H9 (cell line): ENCODE results near the gene KRTAP12-2. TPM values are rescaled to one million over a fixed set of nuclear protein-coding genes. Genes with fewer than 3 reads are reported as not detected.

Experiments
- DNase-seq: peaks from one replicate; pipeline ENCODE4 v3.0.0-alpha.2; 2017
- H2AFZ ChIP-seq: one replicate; pipeline ENCODE4 v1.6.1; 2013; ENCODE audit warnings: mild to moderate bottlenecking, low read length, control low read depth, moderate library complexity
- H2AK5ac ChIP-seq: 2 replicates; pipeline ENCODE4 v1.6.1; 2013; ENCODE audit warnings: low read length, control low read depth, mixed read lengths; ENCODE audit not compliant: insufficient read length
- H2BK120ac ChIP-seq: one replicate; pipeline ENCODE4 v1.6.1; 2013; ENCODE audit warnings: low read depth, mild to moderate bottlenecking, low read length, control low read depth, inconsistent platforms; ENCODE audit not compliant: poor library complexity, severe bottlenecking
- H2BK12ac ChIP-seq: 2 replicates; pipeline ENCODE4 v1.6.1; 2013; ENCODE audit warnings: low read length, control low read depth, mixed read lengths, low read depth; ENCODE audit not compliant: insufficient read length
- H2BK15ac ChIP-seq: 2 replicates; pipeline ENCODE4 v1.6.1; 2013; ENCODE audit warnings: low read depth, low read length, control low read depth
- H2BK20ac ChIP-seq: one replicate; pipeline ENCODE4 v1.6.1; 2013; ENCODE audit warnings: low read depth, mild to moderate bottlenecking, low read length, control low read depth, inconsistent platforms; ENCODE audit not compliant: poor library complexity, severe bottlenecking
- H2BK5ac ChIP-seq: 2 replicates; pipeline ENCODE4 v1.6.1; 2013; ENCODE audit warnings: low read length, control low read depth, mixed read lengths; ENCODE audit not compliant: insufficient read length
- H3K14ac ChIP-seq: 2 replicates; pipeline ENCODE4 v1.6.1; 2013; ENCODE audit warnings: low read length, control low read depth; ENCODE audit not compliant: insufficient read depth
- H3K18ac ChIP-seq: 2 replicates; pipeline ENCODE4 v1.6.1; 2013; ENCODE audit warnings: low read depth, mild to moderate bottlenecking, mixed read lengths, low read length, control low read depth; ENCODE audit not compliant: insufficient read length
- H3K23ac ChIP-seq: 2 replicates; pipeline ENCODE4 v1.6.1; 2013; ENCODE audit warnings: low read length, control low read depth, mixed read lengths, low read depth; ENCODE audit not compliant: insufficient read length
- H3K23me2 ChIP-seq: 2 replicates; pipeline ENCODE4 v1.6.1; 2013; ENCODE audit warnings: low read depth, mild to moderate bottlenecking, mixed read lengths, low read length, control low read depth; ENCODE audit not compliant: insufficient read length, poor library complexity, severe bottlenecking
- H3K27ac ChIP-seq: 2 replicates; pipeline ENCODE4 v1.5.1; 2013; ENCODE audit warnings: low read length, control low read depth, mixed read lengths, low read depth; ENCODE audit not compliant: insufficient read length
- H3K27me3 ChIP-seq: 2 replicates; pipeline ENCODE4 v1.6.1; 2013; ENCODE audit warnings: low read length, control low read depth, inconsistent platforms; ENCODE audit not compliant: insufficient read depth
- H3K4ac ChIP-seq: 2 replicates; pipeline ENCODE4 v1.6.1; 2013; ENCODE audit warnings: low read depth, mild to moderate bottlenecking, control low read depth, inconsistent platforms, low read length, moderate library complexity
- H3K4me1 ChIP-seq: 2 replicates; pipeline ENCODE4 v1.6.1; 2013; ENCODE audit warnings: low read length, control low read depth, inconsistent platforms; ENCODE audit not compliant: insufficient read depth
- H3K4me2 ChIP-seq: 2 replicates; pipeline ENCODE4 v1.6.1; 2013; ENCODE audit warnings: low read length, control low read depth, mixed read lengths; ENCODE audit not compliant: insufficient read length, insufficient read depth
- H3K56ac ChIP-seq: 2 replicates; pipeline ENCODE4 v1.6.1; 2013; ENCODE audit warnings: low read depth, mild to moderate bottlenecking, mixed read lengths, low read length, control low read depth; ENCODE audit not compliant: insufficient read length
- H3K79me1 ChIP-seq: 2 replicates; pipeline ENCODE4 v1.6.1; 2013; ENCODE audit warnings: low read depth, mild to moderate bottlenecking, moderate library complexity, low read length, control low read depth, inconsistent platforms; ENCODE audit not compliant: insufficient read depth, poor library complexity, severe bottlenecking
- H3K79me2 ChIP-seq: 2 replicates; pipeline ENCODE4 v1.6.1; 2013; ENCODE audit warnings: low read length, control low read depth, inconsistent platforms; ENCODE audit not compliant: insufficient read depth
- H3K9ac ChIP-seq: 2 replicates; pipeline ENCODE4 v1.6.1; 2013; ENCODE audit warnings: low read length, control low read depth, mixed read lengths; ENCODE audit not compliant: insufficient read length; ENCODE audit errors: extremely low read depth
- H3K9me3 ChIP-seq: one replicate; pipeline ENCODE4 v1.6.1; 2013; ENCODE audit warnings: low read depth, low read length, inconsistent platforms; ENCODE audit not compliant: control insufficient read depth
- H3T11ph ChIP-seq: one replicate; pipeline ENCODE4 v1.6.1; 2013; ENCODE audit warnings: mild to moderate bottlenecking, low read length, control low read depth, inconsistent platforms
- H4K20me1 ChIP-seq: one replicate; pipeline ENCODE4 v1.6.1; 2013; ENCODE audit not compliant: control insufficient read depth, insufficient read length, insufficient read depth
- H4K5ac ChIP-seq: 2 replicates; pipeline ENCODE4 v1.6.1; 2013; ENCODE audit warnings: low read depth, mild to moderate bottlenecking, mixed read lengths, low read length, control low read depth; ENCODE audit not compliant: insufficient read length
- H4K8ac ChIP-seq: replicated peaks from 2 replicates; pipeline ENCODE4 v1.6.1; 2013; ENCODE audit warnings: low read length, control low read depth, mixed read lengths, low read depth; ENCODE audit not compliant: insufficient read length
- H4K91ac ChIP-seq: 2 replicates; pipeline ENCODE4 v1.6.1; 2013; ENCODE audit warnings: low read depth, mild to moderate bottlenecking, moderate library complexity, mixed read lengths, low read length, control low read depth; ENCODE audit not compliant: insufficient read length
- H3K27ac Mint-ChIP-seq, 3 experiments: 2 replicates in 2 of 3; 3 replicates in 1 of 3; pipeline ENCODE4 v1.8.0; 2020 to 2021; ENCODE audit warnings: mixed read lengths in 3 of 3, mild to moderate bottlenecking in 1 of 3, moderate library complexity in 1 of 3
- H3K27me3 Mint-ChIP-seq: 2 replicates; pipeline ENCODE4 v1.8.0; 2021; ENCODE audit warnings: low read depth, mild to moderate bottlenecking, moderate library complexity, mixed read lengths
- H3K36me3 Mint-ChIP-seq, 3 experiments: 2 replicates in 2 of 3; 3 replicates in 1 of 3; pipeline ENCODE4 v1.8.0; 2020 to 2021; ENCODE audit warnings: low read depth in 3 of 3, mixed read lengths in 3 of 3; ENCODE audit not compliant: insufficient read depth in 1 of 3
- H3K4me1 Mint-ChIP-seq, 2 experiments: 2 replicates each; pipeline ENCODE4 v1.8.0; 2020; ENCODE audit warnings: mixed read lengths in 2 of 2
- H3K4me3 Mint-ChIP-seq, 2 experiments: 2 replicates in 1 of 2; 3 replicates in 1 of 2; pipeline ENCODE4 v1.8.0; 2020 to 2021; ENCODE audit warnings: mild to moderate bottlenecking in 2 of 2, mixed read lengths in 2 of 2, moderate library complexity in 1 of 2
- H3K9me3 Mint-ChIP-seq, 2 experiments: 2 replicates in 1 of 2; 3 replicates in 1 of 2; pipeline ENCODE4 v1.8.0; 2020; ENCODE audit warnings: mild to moderate bottlenecking in 2 of 2, mixed read lengths in 2 of 2, moderate library complexity in 1 of 2
- WGBS: extraction: QIAGEN DNeasy Blood & Tissue Kit; methylation state at CpG from one replicate; pipeline ENCODE4 v1.1.7; 2013; ENCODE audit warnings: missing lambda C conversion rate, low lambda C conversion rate, mixed read lengths; ENCODE audit not compliant: insufficient read length; ENCODE audit errors: extremely low coverage; 5-methylcytosine and 5-hydroxymethylcytosine counted together
- total RNA-seq: library from RNA; stranded (reverse); gene quantifications from 2 replicates; pipeline ENCODE4 v1.2.1, GENCODE V29; 2021
- TF ChIP-seq, protein P1 (sequence below): fragments of 200-600 bp; sonication (generic); conservative IDR thresholded peaks from 3 replicates; pipeline ENCODE4 v1.8.0; 2021; ENCODE audit warnings: antibody characterized with exemption, mild to moderate bottlenecking

KRTAP12-2 gene
- total RNA-seq, 1 experiment from 2014 or later = not detected

- Histone ChIP-seq H2BK15ac (no peak overlapping the region), H3K27ac (no peak overlapping the region), H3K14ac (no peak overlapping the region), H2BK12ac (no peak overlapping the region), H3T11ph (no peak overlapping the region), H3K4me1 (no peaks in the 10 kb centered on the region), H2BK120ac (no peak overlapping the region), H3K4me2 (no peak overlapping the region), H3K23ac (no peak overlapping the region), H3K27me3 (no peaks in the 10 kb centered on the region), H3K18ac (no peak overlapping the region), H4K91ac (no peak overlapping the region), H4K8ac (no peak overlapping the region), H3K9ac (no peak overlapping the region), H3K79me2 (no peaks in the 10 kb centered on the region), H3K79me1 (no peaks in the 10 kb centered on the region), H2AFZ (no peak overlapping the region), H3K9me3 (peaks cover 4% of the 10 kb centered on the region), H2AK5ac (no peak overlapping the region), H3K23me2 (no peaks in the 10 kb centered on the region), H2BK20ac (no peak overlapping the region), H4K20me1 (no peaks in the 10 kb centered on the region), H4K5ac (no peak overlapping the region), H3K4ac (no peak overlapping the region), H3K56ac (no peak overlapping the region), H2BK5ac (no peak overlapping the region)
- Mint-ChIP-seq H3K27ac (no peak overlapping the region), H3K4me1 (peaks cover 27% of the 10 kb centered on the region in 2 experiments), H3K27me3 (peaks cover 4% of the 10 kb centered on the region), H3K9me3 (peaks cover 33 to 38% of the 10 kb centered on the region in 2 experiments), H3K4me3 (no peak overlapping the region), H3K36me3 (peaks cover 11 to 30% (median 20%) of the 10 kb centered on the region in 3 experiments)
- no CpG with 5 or more reads among the region's 4 CpGs for WGBS
- DNase-seq = peak; percentile 68
- TF ChIP-seq, protein P1, sequence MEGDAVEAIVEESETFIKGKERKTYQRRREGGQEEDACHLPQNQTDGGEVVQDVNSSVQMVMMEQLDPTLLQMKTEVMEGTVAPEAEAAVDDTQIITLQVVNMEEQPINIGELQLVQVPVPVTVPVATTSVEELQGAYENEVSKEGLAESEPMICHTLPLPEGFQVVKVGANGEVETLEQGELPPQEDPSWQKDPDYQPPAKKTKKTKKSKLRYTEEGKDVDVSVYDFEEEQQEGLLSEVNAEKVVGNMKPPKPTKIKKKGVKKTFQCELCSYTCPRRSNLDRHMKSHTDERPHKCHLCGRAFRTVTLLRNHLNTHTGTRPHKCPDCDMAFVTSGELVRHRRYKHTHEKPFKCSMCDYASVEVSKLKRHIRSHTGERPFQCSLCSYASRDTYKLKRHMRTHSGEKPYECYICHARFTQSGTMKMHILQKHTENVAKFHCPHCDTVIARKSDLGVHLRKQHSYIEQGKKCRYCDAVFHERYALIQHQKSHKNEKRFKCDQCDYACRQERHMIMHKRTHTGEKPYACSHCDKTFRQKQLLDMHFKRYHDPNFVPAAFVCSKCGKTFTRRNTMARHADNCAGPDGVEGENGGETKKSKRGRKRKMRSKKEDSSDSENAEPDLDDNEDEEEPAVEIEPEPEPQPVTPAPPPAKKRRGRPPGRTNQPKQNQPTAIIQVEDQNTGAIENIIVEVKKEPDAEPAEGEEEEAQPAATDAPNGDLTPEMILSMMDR = peak; percentile 64
Observed at GRCh38 chr21:44618504-44618903, 48.2 kb downstream of the KRTAP12-2 start.
